ENCODE results near the gene MBP.

Gene MBP

GRCh38 chr18:77134611-77135010 lies 2.0 kb upstream of the MBP start:
- TF ChIP-seq REST (IDR thresholded peaks at IDR 0.05; ENCODE audit: insufficient read depth in 1 of 2, low read depth in 2 of 2, low read length in 2 of 2) (no peak), SIN3A (IDR thresholded peaks at IDR 0.05; ENCODE audit: borderline replicate concordance, insufficient read depth, low read length) (no peak), POLR2AphosphoS5 (IDR thresholded peaks at IDR 0.05; ENCODE audit: low read depth, low read length) (no peak), TAF1 (IDR thresholded peaks at IDR 0.05; ENCODE audit: borderline replicate concordance, insufficient read depth, low read length) (no peak), FOXP2 (optimal IDR thresholded peaks at IDR 0.05; ENCODE audit: borderline replicate concordance, extremely low read depth, extremely low read length, insufficient read depth) (no peak)

GRCh38 chr18:77133835-77134496 lies 1.4 kb upstream of the MBP start:
- TF ChIP-seq FOXP2 (optimal IDR thresholded peaks at IDR 0.05; ENCODE audit: borderline replicate concordance, extremely low read depth, extremely low read length, insufficient read depth) (no peak), REST (IDR thresholded peaks at IDR 0.05; ENCODE audit: insufficient read depth in 1 of 2, low read depth in 2 of 2, low read length in 2 of 2) (no peak), TAF1 (IDR thresholded peaks at IDR 0.05; ENCODE audit: borderline replicate concordance, insufficient read depth, low read length) (no peak), SIN3A (IDR thresholded peaks at IDR 0.05; ENCODE audit: borderline replicate concordance, insufficient read depth, low read length) (no peak), POLR2AphosphoS5 (IDR thresholded peaks at IDR 0.05; ENCODE audit: low read depth, low read length) (no peak)

GRCh38 chr18:77133051-77133834 lies 660 bp upstream of the MBP start:
- no peak for TF ChIP-seq REST (IDR thresholded peaks at IDR 0.05; ENCODE audit: insufficient read depth in 1 of 2, low read depth in 2 of 2, low read length in 2 of 2)
- no peak for TF ChIP-seq SIN3A (IDR thresholded peaks at IDR 0.05; ENCODE audit: borderline replicate concordance, insufficient read depth, low read length)
- TF ChIP-seq POLR2AphosphoS5 (IDR thresholded peaks at IDR 0.05; ENCODE audit: low read depth, low read length) = no peak
- no peak for TF ChIP-seq TAF1 (IDR thresholded peaks at IDR 0.05; ENCODE audit: borderline replicate concordance, insufficient read depth, low read length)
- no peak for TF ChIP-seq FOXP2 (optimal IDR thresholded peaks at IDR 0.05; ENCODE audit: borderline replicate concordance, extremely low read depth, extremely low read length, insufficient read depth)

GRCh38 chr18:77131652-77132368 lies 773 bp downstream of the MBP start:
- no peak for TF ChIP-seq FOXP2 (optimal IDR thresholded peaks at IDR 0.05; ENCODE audit: borderline replicate concordance, extremely low read depth, extremely low read length, insufficient read depth)
- no peak for TF ChIP-seq SIN3A (IDR thresholded peaks at IDR 0.05; ENCODE audit: borderline replicate concordance, insufficient read depth, low read length)
- no peak for TF ChIP-seq TAF1 (IDR thresholded peaks at IDR 0.05; ENCODE audit: borderline replicate concordance, insufficient read depth, low read length)
- TF ChIP-seq POLR2AphosphoS5 (IDR thresholded peaks at IDR 0.05; ENCODE audit: low read depth, low read length) = no peak
- TF ChIP-seq REST (IDR thresholded peaks at IDR 0.05; ENCODE audit: insufficient read depth in 1 of 2, low read depth in 2 of 2, low read length in 2 of 2) = no peak

Measured in PFSK-1 (cell line).